HG03196 (cell line): ENCODE results near the gene RIMS1.

Source experiments
- ATAC-seq: cut with Tn5 transposase; IDR thresholded peaks from one replicate; pipeline ENCODE4 v1.9.1; 2021; ENCODE audit not compliant: unreplicated experiment

The RIMS1 gene

DNA sequence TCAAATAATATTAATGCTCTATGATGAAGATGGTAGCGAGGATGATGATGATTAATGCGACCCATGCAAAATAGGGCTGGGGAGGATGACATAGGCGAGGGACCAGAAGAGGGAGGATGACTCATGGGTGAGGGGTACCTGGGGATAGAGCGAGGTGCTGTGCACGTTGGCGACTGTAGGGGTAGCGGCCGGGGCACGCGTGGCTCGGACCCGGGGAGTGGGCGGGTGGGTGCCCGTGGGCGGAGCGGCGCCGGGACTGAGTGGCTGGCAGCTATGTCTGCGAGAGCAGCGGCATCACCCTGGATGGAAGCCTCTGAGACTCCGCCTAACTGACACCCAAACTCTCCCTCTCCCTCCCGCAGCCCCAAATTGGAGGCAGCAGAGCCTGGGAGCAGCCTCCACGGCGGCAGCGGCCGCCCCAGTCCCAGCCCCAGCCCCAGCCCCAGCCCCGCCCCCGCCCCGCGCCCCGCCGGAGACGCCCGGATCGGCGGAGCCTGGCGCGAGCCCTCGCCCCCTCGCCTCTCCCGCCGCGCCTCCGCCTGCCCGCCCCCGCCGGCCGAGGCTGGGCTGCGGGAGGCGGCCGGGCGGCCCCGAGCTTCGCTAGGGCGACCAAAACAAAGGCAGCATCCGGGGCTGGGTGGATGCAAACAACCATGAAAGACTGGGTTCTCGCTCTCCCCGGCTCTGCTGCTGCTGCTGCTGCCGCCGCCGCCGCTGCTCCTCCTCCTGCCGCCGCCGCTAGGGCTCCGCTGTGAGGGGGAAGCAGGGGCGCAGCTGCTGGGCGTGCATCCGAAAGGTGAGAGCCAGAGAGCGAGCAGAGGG, at the start of gene RIMS1:
TSS of gene RIMS1 (plus strand) at position 367 of the 822 bp plus-strand sequence. CDS start 474 bp downstream, outside the sequence.
- peak; percentile 62 for ATAC-seq

DNA sequence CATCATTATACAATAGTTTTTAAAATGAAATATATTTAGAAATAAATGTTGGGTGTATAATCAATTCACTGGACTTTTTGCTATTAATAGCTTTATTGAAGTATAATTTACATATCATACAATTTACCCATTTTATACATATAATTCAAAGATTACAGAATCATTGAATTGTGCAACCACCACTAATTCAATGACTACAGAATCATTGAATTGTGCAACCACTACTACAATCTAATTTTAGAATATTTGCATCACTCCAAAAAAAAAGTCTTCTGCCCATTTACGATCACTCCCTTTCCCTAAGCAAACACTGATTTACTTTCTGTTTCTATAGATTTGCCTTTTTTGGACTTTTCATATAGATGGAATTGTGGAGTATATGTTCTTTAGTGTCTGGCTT, 35.1 kb upstream of the RIMS1 start:
- no peak for ATAC-seq

DNA sequence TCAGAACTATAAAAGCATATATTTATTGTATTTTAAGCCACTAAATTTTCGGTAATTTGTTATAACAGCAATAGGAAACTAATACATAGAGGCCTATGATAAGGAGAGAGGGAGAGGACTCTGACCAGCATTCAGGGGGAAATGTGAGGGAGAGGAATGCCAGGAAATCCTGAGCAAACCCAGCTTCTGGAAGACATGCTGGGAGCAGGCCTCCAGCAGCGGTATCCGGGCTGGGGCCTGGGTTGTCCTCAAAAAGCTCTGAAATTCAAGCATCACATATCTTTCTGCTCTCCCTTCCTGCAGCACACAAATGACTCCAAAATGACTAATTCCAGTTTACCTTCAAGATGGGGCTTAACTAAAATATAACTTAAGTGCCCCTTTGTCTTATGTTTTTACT, 33.4 kb upstream of the RIMS1 start:
- ATAC-seq: no peak

DNA sequence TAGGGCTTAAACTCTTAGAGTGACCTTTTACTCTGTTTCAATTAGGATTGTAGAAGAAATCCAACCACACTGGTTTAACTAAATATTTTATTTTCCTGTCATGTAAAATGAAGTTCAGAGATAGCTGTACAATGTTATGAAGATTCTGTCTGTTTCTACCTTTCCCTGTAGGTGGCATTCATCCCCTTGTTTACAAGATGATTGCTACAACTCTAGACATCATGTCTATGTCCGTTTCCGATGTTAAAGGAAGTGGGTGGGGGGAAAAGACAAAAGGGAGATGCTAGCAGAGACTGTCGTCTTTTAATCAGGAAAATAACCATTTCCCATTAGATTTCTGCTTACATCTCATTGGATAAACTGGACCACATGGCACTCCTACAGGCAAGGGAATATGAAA, 30.9 kb upstream of the RIMS1 start:
- no peak for ATAC-seq

- ATAC-seq: no peak
These were observed 7.3 kb upstream of the RIMS1 start for GRCh38 chr6:71879016-71879415.

DNA sequence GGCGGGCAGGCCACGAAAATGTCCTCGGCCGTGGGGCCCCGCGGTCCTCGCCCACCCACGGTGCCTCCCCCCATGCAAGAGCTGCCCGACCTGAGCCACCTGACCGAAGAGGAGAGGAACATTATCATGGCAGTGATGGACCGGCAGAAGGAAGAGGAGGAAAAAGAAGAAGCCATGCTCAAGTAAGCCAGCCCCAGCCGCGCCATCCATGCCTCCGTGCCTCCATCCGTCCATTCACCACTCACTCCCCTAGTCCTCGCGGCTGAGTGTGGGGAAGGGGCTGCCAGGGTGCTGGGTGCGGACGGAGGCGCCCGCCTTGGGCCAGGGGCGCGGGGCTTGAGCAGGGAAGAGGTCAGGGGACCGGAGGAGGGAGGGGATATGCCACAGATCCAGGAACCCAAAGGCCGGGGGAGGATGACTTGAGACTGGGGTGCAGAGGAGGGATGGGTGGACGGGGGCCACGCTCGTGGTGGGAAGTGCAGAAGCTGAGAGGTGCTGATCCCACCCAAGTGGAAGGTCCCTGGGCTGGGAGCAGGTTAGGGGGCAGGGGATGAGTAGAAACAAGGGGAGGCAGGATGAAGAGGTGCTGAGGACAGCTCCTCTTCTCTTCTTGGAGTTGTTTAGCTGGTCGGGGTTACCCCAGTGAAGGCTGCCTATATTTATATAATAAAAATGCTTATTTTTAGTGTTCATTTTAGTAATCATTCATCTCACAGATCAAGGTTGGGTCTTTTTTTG, 825 bp downstream of the RIMS1 start:
- ATAC-seq: no peak

DNA sequence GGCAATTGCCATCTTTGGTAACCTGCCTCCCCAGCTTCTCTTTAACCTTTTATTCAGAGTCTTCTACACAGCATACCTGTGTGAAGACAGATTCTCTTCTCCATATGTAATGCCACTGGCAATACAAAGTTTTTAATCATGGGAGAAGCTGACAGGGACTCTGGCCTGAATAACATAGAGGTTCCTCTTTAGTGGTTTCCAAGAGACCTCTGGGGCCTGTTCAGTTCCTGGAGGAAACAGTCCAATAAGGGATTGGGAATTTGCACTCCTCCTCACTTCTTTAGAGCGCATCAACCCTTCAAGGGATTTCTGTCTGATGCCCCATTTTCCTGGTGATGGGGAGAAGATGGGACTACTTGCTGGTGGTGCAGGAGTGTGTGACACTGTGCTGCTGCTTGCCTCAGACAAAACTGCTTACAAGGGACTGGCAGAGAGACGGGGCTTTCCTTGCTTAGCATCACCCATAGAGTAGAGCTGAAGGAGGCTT, 1.4 kb downstream of the RIMS1 start:
- no peak for ATAC-seq

DNA sequence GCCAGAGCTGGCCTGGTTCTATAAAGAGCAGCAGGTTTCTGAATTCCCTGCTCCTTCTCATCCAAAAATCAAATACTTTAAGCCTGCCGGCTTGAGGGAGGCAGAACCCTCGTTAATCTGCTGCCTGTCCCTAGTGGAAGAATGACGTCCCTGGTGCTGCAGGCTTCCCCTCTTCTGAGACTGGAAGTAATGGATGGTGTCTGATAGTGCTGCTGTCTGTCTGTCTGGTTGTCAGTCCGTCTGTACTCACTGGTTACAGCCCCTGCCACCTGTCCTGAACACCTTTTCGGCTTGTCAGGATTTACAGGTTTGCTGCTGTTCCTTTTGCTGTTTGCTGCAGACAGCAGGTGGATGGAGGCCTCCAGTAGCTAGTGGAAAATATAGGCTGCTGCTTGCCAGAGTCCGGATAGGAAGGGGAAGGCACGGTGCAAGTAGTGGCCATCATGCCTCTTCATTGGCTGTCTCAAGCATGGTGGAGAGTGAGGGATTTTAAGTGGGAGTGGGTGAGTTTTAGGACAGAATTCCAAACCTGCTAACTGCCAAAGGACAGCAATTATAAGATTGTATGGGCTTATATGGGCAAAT, 2.5 kb downstream of the RIMS1 start:
- no peak for ATAC-seq

DNA sequence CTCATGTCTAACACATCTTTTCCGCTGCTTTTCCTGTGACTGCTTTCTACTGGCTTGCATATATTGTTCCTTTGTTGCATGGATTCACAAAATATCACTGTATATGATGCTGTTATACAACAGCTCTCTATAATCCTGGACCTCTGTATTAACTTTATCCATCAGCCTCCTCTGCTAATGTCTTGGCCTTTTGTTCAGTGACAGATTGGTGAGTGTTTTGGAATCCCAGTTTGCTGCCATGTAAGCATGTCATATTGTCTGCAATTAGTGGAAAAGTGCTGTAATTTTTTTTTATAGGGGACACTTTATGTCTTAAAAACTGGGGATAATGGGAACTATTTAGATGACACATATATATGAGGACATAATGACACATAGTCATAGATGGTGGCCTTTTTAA, 3.0 kb downstream of the RIMS1 start:
- no peak for ATAC-seq

DNA sequence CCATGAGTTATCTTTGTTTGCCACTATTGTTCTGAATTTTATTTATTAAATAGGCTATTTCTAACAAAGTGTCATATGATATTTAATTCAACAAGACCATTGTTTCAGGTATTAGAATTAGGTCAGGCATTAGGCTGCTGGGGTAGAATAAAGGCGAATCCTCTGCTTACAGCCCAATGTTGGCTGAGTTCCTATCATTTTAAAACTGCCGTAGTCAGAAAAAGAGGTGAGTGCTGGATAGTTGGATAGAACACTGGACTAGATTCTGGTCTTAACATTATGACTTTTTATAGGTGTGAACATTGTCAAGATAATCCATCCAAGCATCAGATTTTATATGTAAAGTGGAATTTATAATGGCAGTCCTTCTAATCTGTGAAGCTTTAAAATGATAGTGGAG, 6.3 kb downstream of the RIMS1 start:
- ATAC-seq: no peak

- no peak for ATAC-seq
These were observed 14.3 kb downstream of the RIMS1 start for GRCh38 chr6:71900642-71901041.

- ATAC-seq: peak; percentile 83
These were observed 15.9 kb downstream of the RIMS1 start for GRCh38 chr6:71902261-71902660.

- ATAC-seq: no peak
These were observed 20.5 kb downstream of the RIMS1 start for GRCh38 chr6:71906813-71907212.

DNA sequence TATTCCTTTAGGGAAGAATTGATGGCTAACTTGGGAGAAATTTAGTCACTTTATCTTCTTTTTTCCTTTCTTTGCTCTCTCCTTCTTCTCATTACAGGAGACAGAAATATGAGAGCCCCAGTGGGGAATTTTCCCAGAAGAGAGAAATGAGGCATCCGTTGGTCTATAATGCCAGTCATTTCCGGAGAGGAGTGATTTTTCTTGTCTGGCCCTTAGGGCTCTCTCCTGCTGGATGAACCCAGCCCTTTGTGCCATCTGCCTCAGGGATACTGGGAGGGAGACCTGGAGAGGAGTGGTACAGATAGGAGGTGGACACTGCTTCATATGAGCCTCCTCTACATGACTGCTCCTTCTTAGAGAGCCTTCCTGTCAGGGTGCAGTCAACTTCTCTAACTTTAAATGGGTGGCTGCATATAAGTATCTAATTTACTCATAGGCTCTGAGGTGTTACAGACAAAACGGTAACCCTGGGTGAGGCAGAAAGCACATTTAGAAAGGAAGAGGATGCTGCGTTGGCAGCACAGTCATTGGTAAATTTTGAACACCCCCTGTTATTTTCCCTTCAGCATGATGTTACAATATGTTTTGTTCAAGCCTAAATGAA, 21.9 kb downstream of the RIMS1 start:
- no peak for ATAC-seq

DNA sequence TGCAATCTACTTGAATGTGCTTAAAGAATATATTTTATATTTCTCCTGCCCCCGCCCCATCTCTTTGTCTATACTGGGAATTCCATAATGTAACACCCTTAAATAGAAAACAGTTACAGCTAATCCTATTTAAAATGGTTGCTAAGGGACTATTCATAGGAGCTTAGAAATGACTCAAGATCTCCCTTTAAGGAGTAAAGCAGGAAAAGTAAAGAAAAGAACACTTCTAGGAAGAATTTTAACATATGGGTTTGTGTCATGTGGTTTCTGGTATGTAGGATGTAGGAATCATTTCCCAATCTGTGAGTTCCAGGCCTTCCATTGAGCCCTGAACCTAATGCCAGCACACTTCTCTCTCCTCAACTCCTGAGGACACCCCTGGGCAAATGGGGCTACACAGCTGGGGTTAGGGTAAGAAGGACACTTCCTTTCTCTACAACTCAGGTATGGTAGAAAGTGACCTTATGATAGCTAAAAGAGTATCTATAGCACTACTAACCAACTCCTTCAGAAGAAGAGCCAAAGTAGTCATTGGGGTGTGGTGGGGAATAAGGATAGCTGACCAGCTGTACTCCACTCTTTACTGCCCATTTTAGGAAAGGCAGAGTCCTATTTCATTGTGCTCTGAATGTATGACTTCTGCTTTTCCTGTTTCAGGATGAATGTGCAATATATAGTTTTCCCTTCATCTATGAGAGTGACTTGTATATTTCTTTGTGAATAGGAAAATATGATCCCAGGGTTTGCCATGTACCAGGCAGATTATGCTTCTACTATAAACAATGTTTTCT, 27.3 kb downstream of the RIMS1 start:
- ATAC-seq: no peak

- ATAC-seq: no peak
These were observed 42.7 kb downstream of the RIMS1 start for GRCh38 chr6:71929047-71929446.

GRCh38 chr6:71933881-71934280, 47.5 kb downstream of the RIMS1 start:
- no peak for ATAC-seq

- ATAC-seq: no peak
These were observed 79.1 kb downstream of the RIMS1 start for GRCh38 chr6:71965404-71965803.

- no peak for ATAC-seq
These were observed 81.1 kb downstream of the RIMS1 start for GRCh38 chr6:71967436-71967835.

GRCh38 chr6:71977884-71978283, 91.5 kb downstream of the RIMS1 start:
- ATAC-seq: no peak

- no peak for ATAC-seq
These were observed 93.6 kb downstream of the RIMS1 start for GRCh38 chr6:71979911-71980310.
